Activated CD8-positive, alpha-beta memory T cell treated with anti-CD3 and anti-CD28 coated beads for 36 hours (primary cell): ENCODE data around the gene LPIN1. TPM values are rescaled to one million over a fixed set of nuclear protein-coding genes. Genes with fewer than 3 reads are reported as not detected.

Experiments
- CTCF ChIA-PET: fragments of 350-600 bp; sonication (Branson Sonifier 250); formaldehyde crosslinking; loops from one replicate; lab custom pipeline; 2021; ENCODE audit warnings: antibody characterized with exemption; lab: Charles Lee
- POLR2A ChIA-PET: fragments of 350-600 bp; sonication (Branson Sonifier 250); formaldehyde crosslinking; loops from one replicate; lab custom pipeline; 2021; ENCODE audit warnings: antibody characterized with exemption; lab: Charles Lee
- total RNA-seq, 2 experiments: library from RNA; stranded (reverse); gene quantifications; one replicate each; pipeline ENCODE4 v1.2.3, GENCODE V29; 2021

The LPIN1 gene
- total RNA-seq, 2 experiments from 2014 or later, result 34.3 to 36.7 TPM

- ChIA-PET POLR2A (interaction anchor here (0.8 kb wide), 1 partner anchor 58 kb away, joined by 3 read pairs; no protein-coding TSS in a partner anchor), CTCF (interaction anchor here (0.8 to 2.2 kb wide), 5 partner anchors 10 to 34 kb away, joined by 3 to 7 read pairs (median 4); no protein-coding TSS in a partner anchor)
Observed at GRCh38 chr2:11750917-11751316, 4.5 kb downstream of the LPIN1 start.

- POLR2A ChIA-PET, result interaction anchor here (0.7 kb wide), 1 partner anchor 9 kb away, joined by 3 read pairs; no protein-coding TSS in a partner anchor
- CTCF ChIA-PET, result interaction anchor here (1.1 to 3.0 kb wide), 5 partner anchors 9 to 60 kb away, joined by 3 to 21 read pairs (median 6); no protein-coding TSS in a partner anchor
Observed at GRCh38 chr2:11752906-11753305, 6.5 kb downstream of the LPIN1 start.

- POLR2A ChIA-PET, result interaction anchor here (0.7 kb wide), 1 partner anchor 9 kb away, joined by 3 read pairs; no protein-coding TSS in a partner anchor
- CTCF ChIA-PET, result interaction anchor here (0.9 to 3.0 kb wide), 7 partner anchors 10 to 60 kb away, joined by 3 to 21 read pairs (median 6); no protein-coding TSS in a partner anchor
Observed at GRCh38 chr2:11753452-11753885, 7.0 kb downstream of the LPIN1 start.

GRCh38 chr2:11753886-11754699, 7.7 kb downstream of the LPIN1 start:
- POLR2A ChIA-PET, result interaction anchor here (0.7 kb wide), 1 partner anchor 10 kb away, joined by 3 read pairs; no protein-coding TSS in a partner anchor
- CTCF ChIA-PET, result interaction anchor here (0.6 to 3.0 kb wide), 10 partner anchors 9 to 70 kb away, joined by 3 to 21 read pairs (median 4); no protein-coding TSS in a partner anchor

- ChIA-PET POLR2A (interaction anchor here (0.7 kb wide), 1 partner anchor 11 kb away, joined by 4 read pairs; no protein-coding TSS in a partner anchor), CTCF (interaction anchor here (0.7 to 3.0 kb wide), 8 partner anchors 11 to 71 kb away, joined by 3 to 21 read pairs (median 4); no protein-coding TSS in a partner anchor)
Observed at GRCh38 chr2:11754700-11755015, 8.2 kb downstream of the LPIN1 start.

GRCh38 chr2:11757101-11757500, 10.7 kb downstream of the LPIN1 start:
- CTCF ChIA-PET, result interaction anchor here (0.7 to 2.9 kb wide), 3 partner anchors 10 to 27 kb away, joined by 4 to 13 read pairs (median 5); partner anchors contain the start of gene LPIN1
- POLR2A ChIA-PET, result no interaction called here

GRCh38 chr2:11758187-11758586, 11.8 kb downstream of the LPIN1 start:
- POLR2A ChIA-PET, result no interaction called here
- CTCF ChIA-PET, result interaction anchor here (1.2 to 2.9 kb wide), 2 partner anchors 14 to 26 kb away, joined by 5 to 13 read pairs; no protein-coding TSS in a partner anchor

GRCh38 chr2:11758647-11759046, 12.2 kb downstream of the LPIN1 start:
- ChIA-PET CTCF (interaction anchor here (2.9 kb wide), 1 partner anchor 14 kb away, joined by 13 read pairs; no protein-coding TSS in a partner anchor), POLR2A (interaction anchor here (0.6 kb wide), 1 partner anchor 294 kb away, joined by 3 read pairs; no protein-coding TSS in a partner anchor)

- ChIA-PET POLR2A (interaction anchor here (0.6 kb wide), 1 partner anchor 295 kb away, joined by 3 read pairs; no protein-coding TSS in a partner anchor), CTCF (interaction anchor here (2.9 kb wide), 1 partner anchor 15 kb away, joined by 13 read pairs; no protein-coding TSS in a partner anchor)
Observed at GRCh38 chr2:11759182-11759975, 12.9 kb downstream of the LPIN1 start.

GRCh38 chr2:11761259-11761658, 14.8 kb downstream of the LPIN1 start:
- ChIA-PET POLR2A (no interaction called here), CTCF (interaction anchor here (1.1 to 1.9 kb wide), 3 partner anchors 10 to 18 kb away, joined by 3 to 6 read pairs (median 4); no protein-coding TSS in a partner anchor)

GRCh38 chr2:11762031-11762430, 15.6 kb downstream of the LPIN1 start:
- ChIA-PET POLR2A (no interaction called here), CTCF (interaction anchor here (1.1 to 1.9 kb wide), 3 partner anchors 10 to 17 kb away, joined by 3 to 6 read pairs (median 4); no protein-coding TSS in a partner anchor)

GRCh38 chr2:11762799-11763461, 16.5 kb downstream of the LPIN1 start:
- CTCF ChIA-PET, result interaction anchor here (0.7 to 1.9 kb wide), 3 partner anchors 9 to 70 kb away, joined by 3 to 4 read pairs (median 3); no protein-coding TSS in a partner anchor
- POLR2A ChIA-PET, result no interaction called here

GRCh38 chr2:11764359-11764758, 17.9 kb downstream of the LPIN1 start:
- CTCF ChIA-PET, result no interaction called here

GRCh38 chr2:11764920-11765319, 18.5 kb downstream of the LPIN1 start:
- ChIA-PET CTCF (interaction anchor here (1.1 kb wide), 1 partner anchor 71 kb away, joined by 4 read pairs; no protein-coding TSS in a partner anchor), POLR2A (no interaction called here)

More at GRCh38 chr2:11764359-11764758, 17.9 kb downstream of the LPIN1 start:
- POLR2A ChIA-PET, result no interaction called here

- ChIA-PET POLR2A (no interaction called here), CTCF (interaction anchor here (1.1 kb wide), 1 partner anchor 72 kb away, joined by 4 read pairs; no protein-coding TSS in a partner anchor)
Observed at GRCh38 chr2:11765501-11765900, 19.1 kb downstream of the LPIN1 start.

- ChIA-PET CTCF (interaction anchor here (1.3 to 2.5 kb wide), 2 partner anchors 18 to 73 kb away, joined by 4 to 7 read pairs; no protein-coding TSS in a partner anchor), POLR2A (no interaction called here)
Observed at GRCh38 chr2:11766016-11766415, 19.6 kb downstream of the LPIN1 start.

- CTCF ChIA-PET, result interaction anchor here (0.5 to 2.5 kb wide), 3 partner anchors 13 to 75 kb away, joined by 3 to 7 read pairs (median 3); no protein-coding TSS in a partner anchor
- POLR2A ChIA-PET, result no interaction called here
Observed at GRCh38 chr2:11767779-11768178, 21.3 kb downstream of the LPIN1 start.
